HG03354 (cell line): ENCODE data around the gene SNX9.
"Not testable (repeated sequence)": the region's sequence is repeated elsewhere in the genome, so short reads cannot be mapped to it uniquely, and the experiment has no call there.

Experiments used
- ATAC-seq: cut with Tn5 transposase; IDR thresholded peaks from one replicate; pipeline ENCODE4 v1.9.1; 2021; ENCODE audit warnings: mild to moderate bottlenecking; ENCODE audit not compliant: unreplicated experiment, poor library complexity, severe bottlenecking

SNX9 gene

GRCh38 chr6:157966589-157966977 is 143.5 kb downstream of the SNX9 start:
- ATAC-seq: no peak

GRCh38 chr6:157967020-157967419 is 144.0 kb downstream of the SNX9 start:
- ATAC-seq: no peak

- ATAC-seq: no peak
These were observed 144.4 kb downstream of the SNX9 start for GRCh38 chr6:157967486-157967885.

GRCh38 chr6:157972177-157972576 is 149.1 kb downstream of the SNX9 start:
- not testable (repeated sequence) for ATAC-seq

GRCh38 chr6:157974341-157974894 is 151.4 kb downstream of the SNX9 start:
- ATAC-seq: no peak

- no peak for ATAC-seq
These were observed 151.9 kb downstream of the SNX9 start for GRCh38 chr6:157974967-157975366.

GRCh38 chr6:157975456-157975855 is 152.4 kb downstream of the SNX9 start:
- ATAC-seq: no peak

- no peak for ATAC-seq
These were observed 153.5 kb downstream of the SNX9 start for GRCh38 chr6:157976345-157977175.

- ATAC-seq: no peak
These were observed 154.2 kb downstream of the SNX9 start for GRCh38 chr6:157977176-157977804.

- ATAC-seq: no peak
These were observed 155.2 kb downstream of the SNX9 start for GRCh38 chr6:157978021-157978783.

GRCh38 chr6:157980288-157981131 is 157.5 kb downstream of the SNX9 start:
- peak; percentile 40 for ATAC-seq

GRCh38 chr6:157981132-157981394 is 158.0 kb downstream of the SNX9 start:
- no peak for ATAC-seq

- ATAC-seq: peak; percentile 80
These were observed 158.5 kb downstream of the SNX9 start, which contains the start of gene SYNJ2 for GRCh38 chr6:157981395-157982101. Gene SYNJ2, plus strand, starts transcription at chr6:157981863. Its CDS starts 99 bp downstream, at chr6:157981962.

- peak; percentile 38 for ATAC-seq
These were observed 159.1 kb downstream of the SNX9 start for GRCh38 chr6:157982102-157982562.

GRCh38 chr6:157982563-157983405 is 159.7 kb downstream of the SNX9 start:
- no peak for ATAC-seq

GRCh38 chr6:157983406-157984119 is 160.5 kb downstream of the SNX9 start:
- no peak for ATAC-seq

GRCh38 chr6:157984128-157984527 is 161.1 kb downstream of the SNX9 start:
- ATAC-seq: no peak
